Stimulated activated CD4-positive, alpha-beta T cell treated with anti-CD3 and anti-CD28 coated beads, Interleukin-4, amount 100 ng/mL, for 1 hour (primary cell): ENCODE results near the gene HERC3.

Experiments
- DNase-seq: peaks from one replicate; pipeline ENCODE4 v3.0.0-alpha.2; 2020

The HERC3 gene

DNA sequence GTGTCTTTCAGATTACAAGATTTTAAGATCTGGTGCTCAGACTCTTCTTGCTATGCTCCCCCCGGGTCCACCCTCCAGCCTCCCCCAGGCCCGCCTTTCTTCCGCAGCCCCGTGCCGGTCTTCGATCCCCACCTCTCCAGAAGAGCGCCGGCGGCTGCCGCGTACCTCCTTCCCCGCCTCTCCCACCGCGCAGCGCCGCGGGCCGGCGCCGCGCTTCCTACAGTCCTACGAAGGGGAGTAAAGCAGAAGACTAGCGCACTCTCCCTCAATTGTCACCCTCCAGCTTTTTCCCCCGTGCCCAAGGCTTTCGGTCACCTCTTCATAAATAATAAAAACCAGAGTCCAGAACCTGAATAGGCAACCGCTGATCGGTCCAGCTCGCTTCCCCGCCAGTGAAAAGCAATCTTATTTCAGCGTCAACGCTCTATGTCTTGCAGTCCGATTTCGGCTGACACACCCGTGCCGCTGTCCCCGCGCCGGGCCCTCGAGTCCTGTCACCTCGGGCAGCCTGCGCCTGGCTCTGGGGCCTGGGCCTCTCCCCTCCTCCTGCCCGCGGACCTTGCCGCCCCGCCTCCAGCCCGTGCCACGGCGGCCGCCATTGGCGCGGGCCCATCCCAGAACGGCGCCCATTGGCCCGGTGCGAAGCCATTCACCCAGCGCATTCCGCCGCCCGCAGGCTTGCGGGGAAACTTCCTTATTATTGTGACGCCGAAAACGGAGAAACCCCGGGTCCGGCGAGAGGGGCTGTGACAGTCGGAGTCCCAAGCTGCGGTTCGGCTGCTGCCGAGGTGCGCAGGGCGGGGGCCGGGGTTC lies at the start of gene HERC3:
Gene HERC3, plus strand, starts transcription at position 694 of the 813 bp plus-strand sequence. CDS start 13,344 bp downstream, outside the sequence.
- DNase-seq = peak; percentile 90

DNA sequence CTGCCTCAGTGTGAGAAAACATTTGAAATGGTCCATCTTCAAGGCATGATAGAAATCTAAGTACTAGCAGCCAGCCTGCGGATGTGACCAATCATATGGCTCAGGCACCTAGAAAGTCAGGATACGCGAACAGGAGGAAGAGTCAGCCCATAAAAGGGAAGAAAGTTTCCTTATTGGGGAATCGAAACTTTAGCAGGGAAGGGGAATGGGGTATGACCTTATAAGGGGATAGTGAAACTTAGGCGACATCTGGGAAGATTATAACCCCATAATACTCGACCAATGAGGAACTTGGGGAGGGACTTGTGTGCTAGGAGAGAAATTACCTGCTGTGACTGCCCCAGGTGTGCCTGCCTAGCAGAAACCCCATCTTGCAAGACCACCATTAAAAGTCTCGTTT lies 42.5 kb upstream of the HERC3 start:
- DNase-seq = no peak

GRCh38 chr4:88567591-88567990 lies 24.7 kb upstream of the HERC3 start:
- no peak for DNase-seq

DNA sequence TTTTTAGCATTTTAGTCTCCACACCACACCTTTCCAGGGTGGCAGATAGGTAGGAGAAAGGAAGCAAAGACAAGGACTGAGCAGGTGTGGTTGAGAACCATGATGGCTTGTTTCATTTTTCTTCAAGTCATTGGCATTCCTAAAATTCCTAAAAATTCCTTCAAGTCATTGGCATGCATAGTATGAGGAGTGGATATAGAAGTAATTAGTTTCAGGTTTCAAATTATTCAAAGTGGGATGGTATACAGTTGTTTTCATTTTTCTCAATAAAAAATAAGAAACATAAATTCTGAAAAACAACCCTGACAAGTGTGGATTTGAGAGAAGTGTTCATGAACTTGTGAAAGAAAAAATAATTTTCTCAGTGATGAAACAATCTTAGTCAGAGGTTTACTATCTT lies 22.3 kb upstream of the HERC3 start:
- DNase-seq = no peak

- no peak for DNase-seq
These were observed 18.9 kb upstream of the HERC3 start for GRCh38 chr4:88573276-88573980.

- no peak for DNase-seq
These were observed 18.3 kb upstream of the HERC3 start for GRCh38 chr4:88573995-88574394.

- no peak for DNase-seq
These were observed 17.1 kb upstream of the HERC3 start for GRCh38 chr4:88575186-88575585.

DNA sequence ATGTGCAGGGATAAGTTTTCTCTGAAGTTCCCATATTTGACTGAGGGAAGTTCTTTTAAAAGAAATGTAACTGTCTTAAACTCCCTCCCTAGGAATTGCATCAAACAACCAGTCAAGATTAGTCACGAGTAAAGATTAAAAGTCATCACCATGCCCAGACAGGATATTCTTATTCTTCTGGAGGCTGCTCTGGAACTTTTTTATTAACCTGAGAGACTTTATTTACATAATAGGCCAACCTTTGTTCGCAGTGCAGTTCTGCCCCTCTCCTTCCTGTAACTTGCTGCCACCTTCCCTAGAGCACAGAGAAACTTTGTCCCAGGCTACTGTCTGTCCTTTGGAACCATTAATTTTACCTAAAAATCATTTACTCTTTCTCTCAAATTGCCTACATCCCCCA lies 9.8 kb upstream of the HERC3 start:
- no peak for DNase-seq

GRCh38 chr4:88583631-88584470 lies 8.4 kb upstream of the HERC3 start:
- no peak for DNase-seq

GRCh38 chr4:88584471-88584900 lies 7.8 kb upstream of the HERC3 start:
- no peak for DNase-seq

DNA sequence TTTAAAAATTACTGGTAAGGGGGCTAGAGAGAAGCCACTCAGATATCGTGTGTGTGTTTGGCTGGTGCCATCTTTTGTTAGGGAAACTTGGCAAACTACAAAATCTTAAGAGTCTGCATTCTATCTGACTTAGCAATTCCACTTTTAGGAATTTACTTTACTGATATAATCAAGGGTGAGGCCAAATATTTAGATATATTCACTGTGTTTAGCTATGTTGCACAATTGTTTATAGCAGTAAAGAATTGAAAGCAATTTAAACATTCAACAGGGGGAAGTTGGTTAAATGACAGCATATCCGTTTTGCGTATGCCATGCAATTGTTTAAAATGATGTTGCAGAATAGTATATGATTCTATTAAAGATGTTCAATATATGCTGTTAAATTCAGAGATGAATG lies 6.4 kb upstream of the HERC3 start:
- DNase-seq = no peak

DNA sequence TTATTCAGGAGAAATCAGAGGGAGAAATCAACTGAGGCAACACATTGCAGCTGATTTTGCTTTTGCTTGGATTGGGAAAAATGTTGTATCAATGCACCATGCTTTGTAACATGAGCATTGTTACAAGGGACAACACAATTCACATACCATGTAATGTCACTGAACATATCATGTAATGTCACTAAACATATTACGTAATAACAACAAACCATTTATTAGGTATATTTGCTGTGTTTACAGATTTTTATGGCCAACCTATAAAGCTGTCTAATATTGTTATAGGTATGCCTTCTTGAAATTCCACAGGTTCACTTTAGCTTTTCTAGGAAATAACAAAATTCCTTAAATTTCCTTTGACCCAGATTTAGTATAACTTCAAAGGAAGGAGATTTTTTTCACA lies 5.0 kb upstream of the HERC3 start:
- DNase-seq = no peak

GRCh38 chr4:88592600-88593448 lies 544 bp downstream of the HERC3 start:
- DNase-seq = peak; percentile 89

DNA sequence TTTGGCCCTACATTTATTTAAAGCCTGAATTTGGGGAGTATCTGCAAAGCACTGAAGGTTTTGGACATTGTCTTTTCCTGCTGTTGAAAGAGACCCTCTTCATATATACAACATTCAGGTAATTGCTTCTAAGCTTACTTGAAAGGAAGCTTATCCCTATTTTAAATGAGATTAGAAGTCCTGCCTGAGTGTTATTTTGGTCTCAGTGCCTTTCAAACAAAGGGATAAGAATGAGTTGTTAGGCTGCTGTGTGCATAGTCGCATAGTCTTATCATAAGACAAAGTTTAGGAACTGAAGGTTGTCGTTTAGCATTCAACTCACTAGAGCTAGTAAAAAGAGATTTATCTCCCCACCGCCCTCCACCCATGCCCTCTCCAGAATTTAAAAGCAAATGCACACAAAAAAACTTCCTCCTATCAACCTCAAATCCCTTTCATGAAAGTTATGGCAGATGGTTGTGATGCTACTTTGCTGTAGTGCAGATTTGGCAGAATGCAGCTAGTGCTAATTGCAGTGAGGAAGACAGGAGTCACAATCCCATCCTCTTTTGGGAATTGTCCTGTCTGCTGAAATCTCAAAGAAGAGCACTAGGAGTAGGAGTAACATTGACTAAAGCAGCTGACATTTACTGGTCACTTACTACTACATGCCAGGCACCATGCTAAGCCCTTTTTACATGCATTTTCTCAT lies 5.8 kb downstream of the HERC3 start:
- no peak for DNase-seq

DNA sequence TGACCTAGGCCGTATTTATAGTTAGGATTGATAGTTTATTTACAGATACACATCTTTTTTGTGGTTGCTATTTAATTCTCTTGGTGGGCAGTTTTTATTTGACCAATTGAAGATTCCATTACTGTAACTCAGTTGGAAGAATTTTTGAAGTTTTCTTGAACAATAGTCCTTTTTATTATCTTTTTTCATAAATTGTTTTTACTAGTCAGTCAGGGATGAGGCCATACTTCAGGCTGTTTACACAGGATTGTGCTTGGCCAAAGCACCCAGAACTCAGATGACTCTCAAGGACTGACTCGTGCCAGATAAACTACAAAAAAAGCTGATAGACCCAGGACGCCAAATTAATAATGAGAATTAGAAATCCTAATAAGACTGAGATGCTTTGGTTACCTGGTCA lies 7.0 kb downstream of the HERC3 start:
- DNase-seq = no peak

GRCh38 chr4:88599714-88600113 lies 7.4 kb downstream of the HERC3 start:
- no peak for DNase-seq

- no peak for DNase-seq
These were observed 8.0 kb downstream of the HERC3 start for GRCh38 chr4:88600176-88600838.

DNA sequence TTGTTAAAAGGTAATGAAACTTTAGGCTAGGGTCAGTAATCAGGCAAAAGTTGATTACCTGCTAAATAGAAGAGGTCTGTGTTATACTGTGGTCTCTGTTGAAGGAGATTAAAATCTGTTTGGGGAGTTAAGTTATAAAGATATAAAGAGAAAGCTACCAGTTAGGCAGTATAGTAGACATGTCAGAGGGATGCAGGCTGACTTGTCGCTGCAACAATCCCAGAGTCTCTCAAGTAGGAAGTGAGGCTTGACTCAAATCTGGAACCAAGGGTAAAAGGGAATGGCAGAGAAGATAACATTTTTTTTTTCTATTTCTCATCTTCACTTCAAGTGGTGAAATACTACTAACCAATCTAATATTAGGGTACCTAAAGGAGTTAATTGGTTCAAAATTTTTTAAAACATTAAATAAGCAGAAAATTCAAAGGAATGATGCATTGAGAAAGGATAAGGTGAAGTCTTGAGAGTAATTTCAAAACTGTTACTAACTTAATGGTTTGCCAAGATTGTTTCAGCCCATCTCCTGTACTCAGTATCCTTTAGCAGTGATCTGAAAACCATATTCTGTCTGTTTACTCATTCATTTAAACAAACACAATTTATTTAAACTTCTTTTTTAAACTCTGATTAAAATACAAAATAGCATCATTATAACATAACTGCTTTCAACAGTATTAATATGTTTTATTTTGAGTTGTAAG lies 12.8 kb downstream of the HERC3 start:
- no peak for DNase-seq

DNA sequence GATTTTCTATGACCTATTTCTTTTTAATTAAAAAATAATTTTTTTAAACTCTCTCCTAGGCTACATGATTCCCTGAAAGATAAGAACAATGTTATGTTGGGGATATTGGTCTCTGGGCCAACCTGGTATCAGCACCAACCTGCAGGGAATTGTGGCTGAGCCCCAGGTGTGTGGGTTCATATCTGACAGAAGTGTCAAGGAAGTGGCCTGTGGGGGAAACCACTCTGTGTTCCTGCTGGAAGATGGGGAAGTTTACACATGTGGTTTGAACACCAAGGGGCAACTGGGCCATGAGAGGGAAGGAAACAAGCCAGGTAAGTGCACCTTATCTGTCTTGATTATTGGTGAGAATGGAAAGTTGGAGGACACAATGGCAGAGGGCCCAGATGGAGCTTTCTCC lies 13.5 kb downstream of the HERC3 start:
- no peak for DNase-seq

- no peak for DNase-seq
These were observed 14.6 kb downstream of the HERC3 start for GRCh38 chr4:88606832-88607231.

DNA sequence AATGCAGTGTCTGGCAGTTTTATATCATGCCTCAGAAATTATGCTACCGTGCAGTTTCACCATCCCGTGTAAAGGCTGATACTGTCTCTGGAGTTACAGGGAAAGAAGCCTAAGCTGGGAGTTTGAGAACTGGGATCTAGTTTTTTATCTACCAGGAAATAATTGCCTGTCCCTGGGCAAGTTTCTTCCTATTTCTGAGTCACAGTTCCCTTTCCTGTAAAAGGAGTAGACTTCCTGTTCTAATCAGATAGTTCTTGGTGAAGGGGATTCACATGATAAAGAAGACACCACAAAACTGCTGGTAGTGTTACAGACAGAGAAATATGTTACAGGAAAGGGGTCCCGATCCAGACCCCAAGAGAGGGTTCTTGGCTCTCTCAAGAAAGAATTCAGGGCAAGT lies 17.1 kb downstream of the HERC3 start:
- DNase-seq = no peak
